H1 (cell line): Measurements from ENCODE around the gene GOLGA3. TPM values are rescaled to one million over a fixed set of nuclear protein-coding genes. Genes with fewer than 3 reads are reported as not detected.

ENCODE experiments used
- CEBPB ChIP-seq: IDR thresholded peaks from 2 replicates; pipeline ENCODE4 v1.6.1; 2012; ENCODE audit warnings: low read depth, low read length
- E2F6 ChIP-seq: IDR thresholded peaks from 2 replicates; pipeline ENCODE4 v1.6.1; 2012; ENCODE audit warnings: inconsistent platforms
- SIRT6 ChIP-seq: IDR thresholded peaks from one replicate; pipeline ENCODE4 v1.7.1; 2012; ENCODE audit warnings: low read length, inconsistent platforms
- ZNF274 ChIP-seq: IDR thresholded peaks from 2 replicates; pipeline ENCODE4 v1.7.0; 2012; ENCODE audit warnings: low read length, borderline replicate concordance; ENCODE audit errors: extremely low read depth
- polyA plus RNA-seq, 7 experiments: library from polyadenylated mRNA; depleted of rRNA in 3 of 7; stranded (reverse) in 5 of 7; unstranded in 2 of 7; fragments of >200 nt in 5 of 7; fragments of 200-250 nt in 2 of 7; gene quantifications; 1 replicate in 5 of 7; 2 replicates in 1 of 7; 4 replicates in 1 of 7; pipeline versions ENCODE4 v1.2.1 to v1.2.3, GENCODE V29; 2011 to 2013; ENCODE audit warnings: missing spikeins in 2 of 7, mixed read lengths in 2 of 7
- total RNA-seq: library from RNA; stranded (reverse); fragmentation: NEBNext Ultra II Directional; extraction: Animal tissue kit (Norgen Biotek cat#: 25700); gene quantifications from 2 replicates; pipeline ENCODE4 v1.2.1, GENCODE V29; 2021

The GOLGA3 gene
- total and polyA plus RNA-seq, 2 of the 8 experiments (the other 6 are each of a cell fraction or from before 2014, with no cell fraction given) = 6.4 to 33.1 TPM

- TF ChIP-seq CEBPB = no peak
- no peak for TF ChIP-seq ZNF274
- no peak for TF ChIP-seq SIRT6
- TF ChIP-seq E2F6 = no peak
These were observed 9.2 kb upstream of the GOLGA3 start (continued) for GRCh38 chr12:132837693-132838409.
